Measurements from ENCODE around the gene RCHY1. TPM values are rescaled to one million over a fixed set of nuclear protein-coding genes. Genes with fewer than 3 reads are reported as not detected.
"Not testable (repeated sequence)": the region's sequence is repeated elsewhere in the genome, so short reads cannot be mapped to it uniquely, and the experiment has no call there.

The RCHY1 gene
- total RNA-seq, 1 donor from 2014 or later, result 42.9 TPM

GRCh38 chr4:75531536-75532143 lies 17.4 kb upstream of the RCHY1 start:
- not testable (repeated sequence) for H3K4me1 Mint-ChIP-seq; H3K27ac Mint-ChIP-seq; H3K4me3 Mint-ChIP-seq; H3K27me3 Mint-ChIP-seq (ENCODE audit: low read depth); DNase-seq (ENCODE audit: low spot score in 2 of 2, unreplicated experiment in 2 of 2)
- peaks cover 64% of the 10 kb centered on the region for H3K36me3 Mint-ChIP-seq
- peaks cover 44% of the 10 kb centered on the region for H3K9me3 Mint-ChIP-seq

GRCh38 chr4:75530556-75531322 lies 16.5 kb upstream of the RCHY1 start:
- no peak for DNase-seq (ENCODE audit: low spot score in 2 of 2, unreplicated experiment in 2 of 2)
- no peak overlapping the region for H3K4me3 Mint-ChIP-seq
- TF ChIP-seq CTCF (IDR thresholded peaks at IDR 0.05; ENCODE audit: unreplicated experiment), result no peak
- H3K27me3 Mint-ChIP-seq (ENCODE audit: low read depth), result no peaks in the 10 kb centered on the region
- no peaks in the 10 kb centered on the region for H3K4me1 Mint-ChIP-seq
- no peak overlapping the region for H3K27ac Mint-ChIP-seq
- H3K36me3 Mint-ChIP-seq, result peaks cover 67% of the 10 kb centered on the region
- peaks cover 41% of the 10 kb centered on the region for H3K9me3 Mint-ChIP-seq

GRCh38 chr4:75527482-75527881 lies 13.3 kb upstream of the RCHY1 start:
- no peak overlapping the region for H3K27ac Mint-ChIP-seq
- no peak overlapping the region for H3K4me3 Mint-ChIP-seq
- peaks cover 62% of the 10 kb centered on the region for H3K36me3 Mint-ChIP-seq
- no peak for TF ChIP-seq CTCF (IDR thresholded peaks at IDR 0.05; ENCODE audit: unreplicated experiment)
- peaks cover 22% of the 10 kb centered on the region for H3K9me3 Mint-ChIP-seq
- H3K27me3 Mint-ChIP-seq (ENCODE audit: low read depth), result no peaks in the 10 kb centered on the region
- DNase-seq (ENCODE audit: low spot score in 2 of 2, unreplicated experiment in 2 of 2), result no peak
- peaks cover 2% of the 10 kb centered on the region for H3K4me1 Mint-ChIP-seq

GRCh38 chr4:75525910-75526309 lies 11.7 kb upstream of the RCHY1 start:
- Mint-ChIP-seq H3K9me3 (peaks cover 8% of the 10 kb centered on the region), H3K36me3 (peaks cover 48% of the 10 kb centered on the region), H3K27me3 (ENCODE audit: low read depth) (no peaks in the 10 kb centered on the region), H3K4me3 (no peak overlapping the region), H3K4me1 (peaks cover 2% of the 10 kb centered on the region), H3K27ac (no peak overlapping the region)
- DNase-seq (ENCODE audit: low spot score in 2 of 2, unreplicated experiment in 2 of 2), result no peak
- no peak for TF ChIP-seq CTCF (IDR thresholded peaks at IDR 0.05; ENCODE audit: unreplicated experiment)

- peaks cover 1% of the 10 kb centered on the region for H3K9me3 Mint-ChIP-seq
- H3K27ac Mint-ChIP-seq, result no peak overlapping the region
- no peaks in the 10 kb centered on the region for H3K27me3 Mint-ChIP-seq (ENCODE audit: low read depth)
- H3K4me3 Mint-ChIP-seq, result no peak overlapping the region
- peaks cover 46% of the 10 kb centered on the region for H3K36me3 Mint-ChIP-seq
- no peak for DNase-seq (ENCODE audit: low spot score in 2 of 2, unreplicated experiment in 2 of 2)
- TF ChIP-seq CTCF (IDR thresholded peaks at IDR 0.05; ENCODE audit: unreplicated experiment), result no peak
- H3K4me1 Mint-ChIP-seq, result peaks cover 2% of the 10 kb centered on the region
Measured at GRCh38 chr4:75525086-75525485, 10.9 kb upstream of the RCHY1 start.

GRCh38 chr4:75519452-75519851 lies 5.2 kb upstream of the RCHY1 start:
- peaks cover 44% of the 10 kb centered on the region for H3K36me3 Mint-ChIP-seq
- peaks cover 13% of the 10 kb centered on the region for H3K4me1 Mint-ChIP-seq
- H3K27me3 Mint-ChIP-seq (ENCODE audit: low read depth); H3K4me3 Mint-ChIP-seq; H3K27ac Mint-ChIP-seq; DNase-seq (ENCODE audit: low spot score in 2 of 2, unreplicated experiment in 2 of 2); H3K9me3 Mint-ChIP-seq: not testable (repeated sequence)

All from mesothelial cell of epicardium (in vitro differentiated cells).